ENCODE results near the gene ABHD17A. TPM values are rescaled to one million over a fixed set of nuclear protein-coding genes. Genes with fewer than 3 reads are reported as not detected.

Gene ABHD17A
- total RNA-seq, 2 experiments from 2014 or later, result 112 to 113 TPM

DNA sequence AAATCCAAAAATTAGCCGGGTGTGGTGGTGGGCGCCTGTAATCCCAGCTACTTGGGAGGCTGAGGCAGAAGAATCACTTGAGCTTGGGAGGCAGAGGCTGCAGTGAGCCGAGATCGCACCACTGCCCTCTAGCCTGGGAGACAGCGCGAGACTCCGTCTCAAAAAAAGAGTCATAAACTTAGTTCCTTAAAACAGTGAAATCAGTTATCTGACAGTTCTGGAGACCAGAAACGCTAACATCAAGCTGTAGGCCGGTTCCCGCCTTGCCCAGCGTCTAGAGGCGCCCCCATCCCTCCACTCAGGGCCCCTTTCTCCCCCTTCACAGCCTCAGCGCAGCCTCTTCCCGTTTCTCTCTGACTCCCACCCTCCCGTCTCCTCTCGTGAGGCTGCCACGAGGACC lies 31.9 kb upstream of the ABHD17A start:
- POLR2A ChIA-PET, result interaction anchor here (0.6 to 1.1 kb wide), 3 partner anchors 11 to 72 kb away, joined by 3 read pairs; no protein-coding TSS in a partner anchor
- H3K36me3 Mint-ChIP-seq (ENCODE audit: low read depth), result peaks cover 4% of the 10 kb centered on the region
- H3K4me1 Mint-ChIP-seq (ENCODE audit: low read depth), result no peaks in the 10 kb centered on the region
- CTCF ChIA-PET, result interaction anchor here (1.5 kb wide), 1 partner anchor 12 kb away, joined by 5 read pairs; no protein-coding TSS in a partner anchor
- no peak for DNase-seq
- H3K9me3 Mint-ChIP-seq, result no peaks in the 10 kb centered on the region
- no peak for ATAC-seq
- no peak overlapping the region for H3K4me3 Mint-ChIP-seq
- no peaks in the 10 kb centered on the region for H3K27me3 Mint-ChIP-seq
- intact Hi-C loops (cut with micrococcal nuclease), result no loop called here
- no peak overlapping the region for H3K27ac Mint-ChIP-seq
- TF ChIP-seq, protein P1, sequence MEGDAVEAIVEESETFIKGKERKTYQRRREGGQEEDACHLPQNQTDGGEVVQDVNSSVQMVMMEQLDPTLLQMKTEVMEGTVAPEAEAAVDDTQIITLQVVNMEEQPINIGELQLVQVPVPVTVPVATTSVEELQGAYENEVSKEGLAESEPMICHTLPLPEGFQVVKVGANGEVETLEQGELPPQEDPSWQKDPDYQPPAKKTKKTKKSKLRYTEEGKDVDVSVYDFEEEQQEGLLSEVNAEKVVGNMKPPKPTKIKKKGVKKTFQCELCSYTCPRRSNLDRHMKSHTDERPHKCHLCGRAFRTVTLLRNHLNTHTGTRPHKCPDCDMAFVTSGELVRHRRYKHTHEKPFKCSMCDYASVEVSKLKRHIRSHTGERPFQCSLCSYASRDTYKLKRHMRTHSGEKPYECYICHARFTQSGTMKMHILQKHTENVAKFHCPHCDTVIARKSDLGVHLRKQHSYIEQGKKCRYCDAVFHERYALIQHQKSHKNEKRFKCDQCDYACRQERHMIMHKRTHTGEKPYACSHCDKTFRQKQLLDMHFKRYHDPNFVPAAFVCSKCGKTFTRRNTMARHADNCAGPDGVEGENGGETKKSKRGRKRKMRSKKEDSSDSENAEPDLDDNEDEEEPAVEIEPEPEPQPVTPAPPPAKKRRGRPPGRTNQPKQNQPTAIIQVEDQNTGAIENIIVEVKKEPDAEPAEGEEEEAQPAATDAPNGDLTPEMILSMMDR (IDR thresholded peaks at IDR 0.05), result no peak

DNA sequence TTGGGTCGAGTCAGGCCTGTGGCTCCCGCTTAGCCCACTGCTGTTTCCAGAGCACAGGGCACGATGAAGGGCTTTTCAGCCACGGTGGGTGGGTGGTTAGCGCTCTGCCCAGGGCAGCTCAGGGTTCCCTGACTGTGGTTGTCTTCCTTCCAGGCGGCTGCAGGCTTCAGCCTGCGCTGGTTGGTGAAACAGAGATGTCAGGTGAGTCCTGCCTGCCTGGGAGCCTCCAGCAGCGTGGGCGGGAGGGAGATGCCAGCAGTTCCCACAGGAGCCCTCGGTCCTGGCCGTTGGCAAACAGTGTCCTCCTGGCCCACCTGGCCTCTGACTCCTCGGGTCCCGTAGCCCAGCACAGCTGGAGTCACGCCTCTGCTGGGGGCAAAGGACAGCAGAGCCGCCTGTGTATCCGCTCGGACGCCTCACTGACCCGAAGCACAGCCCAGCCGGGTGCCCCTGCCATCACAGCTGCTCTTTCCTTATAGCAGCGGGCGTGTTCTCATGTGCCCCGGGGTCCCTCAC lies 29.6 kb upstream of the ABHD17A start:
- Mint-ChIP-seq H3K36me3 (ENCODE audit: low read depth) (peaks cover 2% of the 10 kb centered on the region), H3K4me1 (ENCODE audit: low read depth) (peaks cover 5% of the 10 kb centered on the region), H3K27me3 (no peaks in the 10 kb centered on the region), H3K27ac (no peak overlapping the region), H3K9me3 (no peaks in the 10 kb centered on the region), H3K4me3 (no peak overlapping the region)
- intact Hi-C loops (cut with micrococcal nuclease), result no loop called here
- DNase-seq (no peak), ATAC-seq (no peak)
- ChIA-PET CTCF (no interaction called here), POLR2A (no interaction called here)
- TF ChIP-seq, protein P1 (IDR thresholded peaks at IDR 0.05), result no peak

DNA sequence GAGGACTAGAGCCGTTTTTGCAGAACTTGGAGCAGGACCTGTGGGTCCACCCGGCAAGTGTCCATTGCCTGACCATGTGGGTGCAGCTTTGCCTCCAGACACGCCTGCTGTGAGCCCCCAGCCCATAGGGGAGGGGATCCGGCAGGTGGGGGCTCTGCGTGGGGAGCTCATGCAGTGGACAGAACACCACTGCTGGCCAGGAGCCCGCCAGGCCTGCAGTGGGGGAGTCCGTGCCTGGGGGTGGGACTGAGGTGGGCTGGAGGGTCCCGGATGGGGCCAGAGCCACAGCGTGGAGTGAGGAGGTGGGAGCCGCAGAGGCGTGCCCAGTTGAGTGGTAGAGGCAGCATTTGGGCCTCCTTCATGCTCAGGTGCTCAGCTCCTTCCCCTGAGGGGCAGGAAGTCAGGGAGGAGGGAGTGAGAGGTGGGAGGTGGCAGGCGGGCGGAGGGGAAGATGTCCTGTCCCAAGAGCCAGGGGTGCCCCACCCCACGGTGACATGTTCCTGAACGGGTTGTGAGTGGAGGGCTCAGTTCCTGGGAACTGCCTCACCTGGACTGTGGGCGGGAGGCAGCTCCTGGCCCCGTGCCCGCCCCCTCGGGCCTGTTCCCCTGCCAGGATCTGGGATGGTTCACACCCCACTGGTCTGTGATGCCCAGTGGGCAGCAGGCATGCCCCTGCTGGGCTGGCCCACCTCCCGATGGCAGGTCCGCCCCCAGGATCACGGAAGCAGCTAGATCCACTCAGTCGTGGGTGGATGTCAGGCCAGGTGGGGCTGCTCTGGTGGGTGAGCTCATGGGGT lies 28.7 kb upstream of the ABHD17A start:
- ChIA-PET CTCF (interaction anchor here (0.9 kb wide), 1 partner anchor 32 kb away, joined by 3 read pairs; no protein-coding TSS in a partner anchor), POLR2A (no interaction called here)
- peaks cover 2% of the 10 kb centered on the region for H3K36me3 Mint-ChIP-seq (ENCODE audit: low read depth)
- H3K9me3 Mint-ChIP-seq, result no peaks in the 10 kb centered on the region
- TF ChIP-seq, protein P1 (IDR thresholded peaks at IDR 0.05), result no peak
- intact Hi-C loops (cut with micrococcal nuclease), result no loop called here
- DNase-seq (no peak), ATAC-seq (no peak)
- H3K4me1 Mint-ChIP-seq (ENCODE audit: low read depth), result peaks cover 14% of the 10 kb centered on the region
- no peak overlapping the region for H3K27ac Mint-ChIP-seq
- no peak overlapping the region for H3K4me3 Mint-ChIP-seq
- H3K27me3 Mint-ChIP-seq, result no peaks in the 10 kb centered on the region

DNA sequence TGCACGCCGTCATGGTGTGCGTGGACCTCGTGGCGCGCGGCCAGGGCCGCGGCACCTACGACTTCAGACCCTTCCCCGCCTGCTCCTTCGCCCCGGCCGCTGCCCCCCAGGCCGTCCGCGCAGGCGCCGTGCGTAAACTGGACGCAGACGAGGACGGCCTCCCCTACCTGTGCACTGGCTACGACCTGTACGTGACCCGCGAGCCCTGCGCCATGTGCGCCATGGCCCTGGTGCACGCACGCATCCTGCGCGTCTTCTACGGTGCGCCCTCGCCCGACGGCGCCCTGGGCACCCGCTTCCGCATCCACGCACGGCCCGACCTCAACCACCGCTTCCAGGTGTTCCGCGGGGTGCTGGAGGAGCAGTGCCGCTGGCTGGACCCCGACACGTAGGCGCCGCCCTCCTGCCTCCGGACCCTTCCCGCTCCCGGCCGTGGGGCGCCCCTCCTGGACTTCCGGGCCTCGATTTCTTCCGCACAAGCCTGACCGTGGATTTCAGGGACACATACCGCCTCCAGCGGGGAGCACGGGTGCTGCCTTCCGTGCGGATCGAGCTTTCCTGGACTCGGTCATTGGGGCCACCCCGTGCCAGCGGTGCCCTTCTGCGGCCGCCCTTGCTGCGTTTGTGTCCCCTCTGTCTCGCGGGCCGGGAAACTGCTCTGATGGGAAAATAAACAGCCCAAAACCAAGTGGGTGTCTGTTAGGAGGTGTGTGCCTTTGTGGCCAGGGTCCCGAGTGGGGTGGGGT lies 27.6 kb upstream of the ABHD17A start:
- ATAC-seq (no peak), DNase-seq (no peak)
- H3K4me1 Mint-ChIP-seq (ENCODE audit: low read depth), result peaks cover 23% of the 10 kb centered on the region
- no peak overlapping the region for H3K27ac Mint-ChIP-seq
- no peak overlapping the region for H3K4me3 Mint-ChIP-seq
- ChIA-PET CTCF (no interaction called here), POLR2A (no interaction called here)
- intact Hi-C loops (cut with micrococcal nuclease), result no loop called here
- peaks cover 2% of the 10 kb centered on the region for H3K36me3 Mint-ChIP-seq (ENCODE audit: low read depth)
- TF ChIP-seq, protein P1 (IDR thresholded peaks at IDR 0.05), result no peak
- no peaks in the 10 kb centered on the region for H3K27me3 Mint-ChIP-seq
- H3K9me3 Mint-ChIP-seq, result no peaks in the 10 kb centered on the region

DNA sequence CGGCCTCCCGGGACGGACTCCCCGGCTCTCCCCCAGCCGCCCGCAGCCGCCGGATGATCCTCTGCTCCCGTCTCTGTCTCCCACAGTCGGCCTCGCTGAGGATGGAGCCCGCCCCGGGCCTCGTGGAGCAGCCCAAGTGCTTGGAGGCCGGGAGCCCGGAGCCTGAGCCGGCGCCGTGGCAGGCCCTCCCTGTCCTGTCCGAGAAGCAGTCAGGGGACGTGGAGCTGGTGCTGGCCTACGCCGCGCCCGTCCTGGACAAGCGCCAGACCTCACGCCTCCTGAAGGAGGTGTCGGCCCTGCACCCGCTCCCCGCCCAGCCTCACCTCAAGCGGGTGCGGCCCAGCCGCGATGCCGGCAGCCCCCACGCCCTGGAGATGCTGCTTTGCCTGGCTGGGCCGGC lies 26.7 kb upstream of the ABHD17A start:
- Mint-ChIP-seq H3K36me3 (ENCODE audit: low read depth) (no peaks in the 10 kb centered on the region), H3K27me3 (no peaks in the 10 kb centered on the region), H3K4me3 (no peak overlapping the region), H3K9me3 (no peaks in the 10 kb centered on the region), H3K27ac (no peak overlapping the region), H3K4me1 (ENCODE audit: low read depth) (peaks cover 27% of the 10 kb centered on the region)
- ATAC-seq (no peak), DNase-seq (no peak)
- TF ChIP-seq, protein P1 (IDR thresholded peaks at IDR 0.05), result no peak
- POLR2A ChIA-PET, result no interaction called here
- intact Hi-C loops (cut with micrococcal nuclease), result no loop called here
- CTCF ChIA-PET, result no interaction called here

Data from activated CD8-positive, alpha-beta T cell treated with anti-CD3 and anti-CD28 coated beads for 36 hours (primary cell).